HCT116 (cell line): ENCODE results near the gene SLC39A1. TPM values are rescaled to one million over a fixed set of nuclear protein-coding genes. Genes with fewer than 3 reads are reported as not detected.

Source experiments
- ATAC-seq: fragments of 200-7000 bp; cut with Tn5 transposase; 2 replicates; pipeline ENCODE4 v1.9.1; 2020; ENCODE audit warnings: mild to moderate bottlenecking, moderate library complexity
- BruUV-seq: library from RNA; stranded (reverse); fragments of 400-500 nt; replicated peaks from 2 replicates; lab custom pipeline; 2021; lab: Mats Ljungman, UMichigan
- CTCF ChIA-PET: fragments of 300-600 bp; sonication (Branson Sonifier 250); formaldehyde crosslinking; loops from one replicate; lab custom pipeline; 2021; ENCODE audit warnings: antibody characterized with exemption; lab: Charles Lee
- POLR2A ChIA-PET: fragments of 300-600, 350-600 bp; sonication (Branson Sonifier 250); formaldehyde crosslinking; loops from one replicate; lab custom pipeline; 2021; ENCODE audit warnings: antibody characterized with exemption; lab: Charles Lee
- RAD21 ChIA-PET, 2 experiments: fragments of 300-600 bp; sonication (Branson Sonifier 250); formaldehyde crosslinking; loops; one replicate each; lab custom pipeline; 2023; ENCODE audit warnings: low total read pairs in 2 of 2; ENCODE audit not compliant: uncharacterized antibody in 2 of 2, unreplicated experiment in 2 of 2, low non-redundant PET in 1 of 2; lab: Charles Lee
- DNase-seq: peaks from one replicate; pipeline ENCODE4 v3.0.0-alpha.2; 2010; ENCODE audit warnings: low read depth, low spot score
- H2AFZ ChIP-seq: fragments of 200-600 bp; shearing (Covaris generic), sonication (generic); 2 replicates; pipeline ENCODE4 v1.6.1; 2017; ENCODE audit warnings: low read depth, mixed run types, mixed read lengths, antibody characterized with exemption, low read length; ENCODE audit not compliant: poor library complexity, severe bottlenecking
- H3K27ac ChIP-seq: 2 replicates; pipeline ENCODE4 v1.5.1; 2012; ENCODE audit warnings: low read depth, low read length
- H3K27me3 ChIP-seq: fragments of 200-600 bp; sonication (generic); 2 replicates; pipeline ENCODE4 v1.6.1; 2016; ENCODE audit warnings: mixed run types, low read length, mixed read lengths; ENCODE audit not compliant: insufficient read depth
- H3K36me3 ChIP-seq, 2 experiments: fragments of 200-500 bp in 1 of 2; fragments of 200-600 bp in 1 of 2; sonication (Bioruptor generic) in 1 of 2; sonication (generic) in 1 of 2; 2 replicates each; pipeline versions ENCODE4 v1.5.1 to v1.6.1; 2014 to 2016; ENCODE audit warnings: low read length in 2 of 2, inconsistent platforms in 1 of 2, mixed read lengths in 1 of 2, mixed run types in 1 of 2; ENCODE audit not compliant: insufficient read depth in 2 of 2, control insufficient read depth in 1 of 2
- H3K4me1 ChIP-seq, 2 experiments: fragments of 200-600 bp in 1 of 2; sonication (generic) in 1 of 2; 2 replicates each; pipeline versions ENCODE4 v1.5.1 to v1.6.1; 2012 to 2017; ENCODE audit warnings: low read length in 2 of 2, inconsistent platforms in 1 of 2, mild to moderate bottlenecking in 1 of 2, mixed read lengths in 1 of 2, mixed run types in 1 of 2, moderate library complexity in 1 of 2; ENCODE audit not compliant: insufficient read depth in 2 of 2, control insufficient read depth in 1 of 2
- H3K4me2 ChIP-seq: fragments of 200-600 bp; sonication (generic); 2 replicates; pipeline ENCODE4 v1.6.1; 2017; ENCODE audit warnings: mixed run types, low read length, mixed read lengths
- H3K4me3 ChIP-seq, 2 experiments: fragments of 200-600 bp in 1 of 2; sonication (generic) in 1 of 2; replicated peaks in 1 of 2; 2 replicates each; pipeline ENCODE4 v1.5.1; 2011 to 2016; ENCODE audit warnings: low read length in 2 of 2, control low read depth in 1 of 2, low read depth in 1 of 2, mild to moderate bottlenecking in 1 of 2, mixed read lengths in 1 of 2, mixed run types in 1 of 2
- H3K79me2 ChIP-seq: fragments of 200-600 bp; sonication (generic); 2 replicates; pipeline ENCODE4 v1.6.1; 2017; ENCODE audit warnings: mild to moderate bottlenecking, mixed run types, low read length, moderate library complexity, mixed read lengths; ENCODE audit not compliant: insufficient read depth
- H3K9ac ChIP-seq: fragments of 200-600 bp; sonication (generic); 2 replicates; pipeline ENCODE4 v1.6.1; 2016; ENCODE audit warnings: low read length, mixed read lengths
- H3K9me2 ChIP-seq: fragments of 200-600 bp; sonication (generic), shearing (Covaris generic); 2 replicates; pipeline ENCODE4 v1.6.1; 2017; ENCODE audit warnings: mixed run types, mild to moderate bottlenecking, moderate library complexity; ENCODE audit not compliant: insufficient read depth
- H3K9me3 ChIP-seq, 2 experiments: fragments of 200-500 bp in 1 of 2; fragments of 200-600 bp in 1 of 2; sonication (Bioruptor generic) in 1 of 2; sonication (generic) in 1 of 2; 2 replicates each; pipeline ENCODE4 v1.6.1; 2014 to 2017; ENCODE audit warnings: low read length in 2 of 2, mixed read lengths in 2 of 2, inconsistent platforms in 1 of 2, low read depth in 1 of 2, mild to moderate bottlenecking in 1 of 2, mixed run types in 1 of 2, moderate library complexity in 1 of 2; ENCODE audit not compliant: control insufficient read depth in 1 of 2, insufficient read depth in 1 of 2
- H4K20me1 ChIP-seq: fragments of 200-600 bp; sonication (generic), shearing (Covaris generic); 2 replicates; pipeline ENCODE4 v1.6.1; 2017; ENCODE audit warnings: mixed run types, mild to moderate bottlenecking, moderate library complexity; ENCODE audit not compliant: insufficient read depth
- CBX3 ChIP-seq: IDR thresholded peaks from 2 replicates; pipeline ENCODE4 v1.6.1; 2012; ENCODE audit warnings: low read depth
- CTCF ChIP-seq, 3 experiments: fragments of 200-600 bp in 1 of 3; sonication (generic) in 1 of 3; IDR thresholded peaks in 2 of 3; conservative IDR thresholded peaks in 1 of 3; 2 replicates each; pipeline ENCODE4 v1.5.1; 2012 to 2017; ENCODE audit warnings: low read depth in 2 of 3, low read length in 2 of 3, antibody characterized with exemption in 1 of 3, borderline replicate concordance in 1 of 3, control low read depth in 1 of 3, mild to moderate bottlenecking in 1 of 3, mixed read lengths in 1 of 3, mixed run types in 1 of 3, moderate library complexity in 1 of 3; ENCODE audit not compliant: insufficient read depth in 1 of 3
- EGR1 ChIP-seq: IDR thresholded peaks from 2 replicates; pipeline ENCODE4 v1.6.1; 2012; ENCODE audit warnings: low read depth
- EZH2 ChIP-seq: fragments of 200-600 bp; sonication (generic); IDR thresholded peaks from 2 replicates; pipeline ENCODE4 v1.6.1; 2017; ENCODE audit warnings: antibody characterized with exemption, mixed run types
- EZH2phosphoT487 ChIP-seq: fragments of 200-600 bp; IDR thresholded peaks from 2 replicates; pipeline ENCODE4 v1.6.1; 2018; ENCODE audit warnings: antibody characterized with exemption, borderline replicate concordance
- FOSL1 ChIP-seq: IDR thresholded peaks from 2 replicates; pipeline ENCODE4 v1.6.1; 2012; ENCODE audit warnings: low read depth
- MAX ChIP-seq: IDR thresholded peaks from 2 replicates; pipeline ENCODE4 v1.6.1; 2012
- POLR2A ChIP-seq: IDR thresholded peaks from 2 replicates; pipeline ENCODE4 v1.7.0; 2011; ENCODE audit warnings: borderline replicate concordance; ENCODE audit not compliant: insufficient read depth, insufficient read length; ENCODE audit errors: extremely low read depth
- RAD21 ChIP-seq: IDR thresholded peaks from 2 replicates; pipeline ENCODE4 v1.6.1; 2012; ENCODE audit warnings: low read depth, mild to moderate bottlenecking
- REST ChIP-seq: IDR thresholded peaks from 2 replicates; pipeline ENCODE4 v1.6.1; 2012; ENCODE audit warnings: low read depth
- SIN3A ChIP-seq: IDR thresholded peaks from 2 replicates; pipeline ENCODE4 v1.6.1; 2012; ENCODE audit warnings: low read depth
- SRF ChIP-seq: IDR thresholded peaks from 2 replicates; pipeline ENCODE4 v1.6.1; 2012; ENCODE audit warnings: low read depth
- YY1 ChIP-seq: IDR thresholded peaks from 2 replicates; pipeline ENCODE4 v1.6.1; 2011; ENCODE audit warnings: low read length, low read depth, moderate library complexity, mild to moderate bottlenecking; ENCODE audit not compliant: insufficient replicate concordance; ENCODE audit errors: extremely low read depth
- intact Hi-C: fragments of 100-400 bp; cut with micrococcal nuclease; formaldehyde crosslinking; loops from 2 replicates; pipeline ENCODE4 v1.10.0; 2022
- total RNA-seq: library from RNA; stranded (reverse); gene quantifications from one replicate; pipeline ENCODE4 v1.2.1, GENCODE V29; 2021; ENCODE audit not compliant: unreplicated experiment
- TF ChIP-seq, protein P1 (sequence below): IDR thresholded peaks from 2 replicates; pipeline ENCODE4 v1.6.1; 2011; ENCODE audit warnings: mild to moderate bottlenecking, low read length, moderate library complexity; ENCODE audit not compliant: insufficient replicate concordance; ENCODE audit errors: extremely low read depth

SLC39A1 gene
- total RNA-seq, 1 experiment from 2014 or later = 51.5 TPM

GRCh38 chr1:153968408-153968807 is 5.1 kb upstream of the SLC39A1 start:
- H4K20me1 ChIP-seq = no peaks in the 10 kb centered on the region
- ChIA-PET CTCF (interaction anchor here (1.1 to 2.3 kb wide), 2 partner anchors 9 kb away, joined by 3 to 13 read pairs; partner anchors contain the start of gene JTB), POLR2A (interaction anchor here (1.3 to 3.3 kb wide), 5 partner anchors 9 to 334 kb away, joined by 4 to 38 read pairs (median 10); partner anchors contain the start of genes CHTOP, JTB, RAB13 and RPS27), RAD21 (no interaction called here)
- peak overlapping the region; percentile 97 for H3K4me2 ChIP-seq
- no peaks in the 10 kb centered on the region for H3K9me3 ChIP-seq
- H3K9ac ChIP-seq = peak overlapping the region; percentile 94
- no peaks in the 10 kb centered on the region for H3K27me3 ChIP-seq
- ATAC-seq (no peak), DNase-seq (no peak)
- peaks cover 18 to 43% of the 10 kb centered on the region in 2 experiments for H3K4me1 ChIP-seq
- no peaks in the 10 kb centered on the region for H3K36me3 ChIP-seq
- H3K9me2 ChIP-seq = no peaks in the 10 kb centered on the region
- TF ChIP-seq MAX = no peak
- TF ChIP-seq YY1 = no peak
- TF ChIP-seq POLR2A = no peak
- no peak for TF ChIP-seq EZH2
- TF ChIP-seq CTCF (IDR thresholded peaks at IDR 0.05 in 2 of 3, conservative IDR thresholded peaks at IDR 0.05 in 1 of 3; ENCODE audit: borderline replicate concordance in 1 of 3, insufficient read depth in 1 of 3, low read depth in 2 of 3, low read length in 2 of 3) = no peak
- TF ChIP-seq FOSL1 = no peak
- TF ChIP-seq EZH2phosphoT487 = no peak
- TF ChIP-seq, protein P1, sequence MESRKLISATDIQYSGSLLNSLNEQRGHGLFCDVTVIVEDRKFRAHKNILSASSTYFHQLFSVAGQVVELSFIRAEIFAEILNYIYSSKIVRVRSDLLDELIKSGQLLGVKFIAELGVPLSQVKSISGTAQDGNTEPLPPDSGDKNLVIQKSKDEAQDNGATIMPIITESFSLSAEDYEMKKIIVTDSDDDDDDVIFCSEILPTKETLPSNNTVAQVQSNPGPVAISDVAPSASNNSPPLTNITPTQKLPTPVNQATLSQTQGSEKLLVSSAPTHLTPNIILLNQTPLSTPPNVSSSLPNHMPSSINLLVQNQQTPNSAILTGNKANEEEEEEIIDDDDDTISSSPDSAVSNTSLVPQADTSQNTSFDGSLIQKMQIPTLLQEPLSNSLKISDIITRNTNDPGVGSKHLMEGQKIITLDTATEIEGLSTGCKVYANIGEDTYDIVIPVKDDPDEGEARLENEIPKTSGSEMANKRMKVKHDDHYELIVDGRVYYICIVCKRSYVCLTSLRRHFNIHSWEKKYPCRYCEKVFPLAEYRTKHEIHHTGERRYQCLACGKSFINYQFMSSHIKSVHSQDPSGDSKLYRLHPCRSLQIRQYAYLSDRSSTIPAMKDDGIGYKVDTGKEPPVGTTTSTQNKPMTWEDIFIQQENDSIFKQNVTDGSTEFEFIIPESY = no peak
- no peak for TF ChIP-seq SRF
- no peak for TF ChIP-seq EGR1
- TF ChIP-seq CBX3 = no peak
- no peak for TF ChIP-seq SIN3A
- TF ChIP-seq RAD21 = no peak
- no peak for TF ChIP-seq REST
- H3K4me3 ChIP-seq = peak overlapping the region; percentile 68 to 79
- H3K27ac ChIP-seq = peak overlapping the region; percentile 90; the same call in 1 of the 2 replicates
- no peak overlapping the region for H2AFZ ChIP-seq
- intact Hi-C loops = loop anchor here (5.0 kb wide), 1 partner anchor 171 kb away; no protein-coding TSS in a partner anchor
- H3K79me2 ChIP-seq = peaks cover 8% of the 10 kb centered on the region; the same call in 1 of the 2 replicates
- BruUV-seq = no TSS peak
